Measurements from ENCODE around the gene COL19A1.

Gene COL19A1

GRCh38 chr6:70073637-70074036, 207.3 kb downstream of the COL19A1 start:
- DNase-seq: no peak

GRCh38 chr6:70079241-70079640, 212.9 kb downstream of the COL19A1 start:
- DNase-seq: no peak

GRCh38 chr6:70080443-70081070, 214.2 kb downstream of the COL19A1 start:
- no peak for DNase-seq

GRCh38 chr6:70082830-70083229, 216.5 kb downstream of the COL19A1 start:
- no peak for DNase-seq

GRCh38 chr6:70086806-70087205, 220.4 kb downstream of the COL19A1 start:
- no peak for DNase-seq

GRCh38 chr6:70094156-70094555, 227.8 kb downstream of the COL19A1 start:
- DNase-seq: no peak

GRCh38 chr6:70099732-70100131, 233.4 kb downstream of the COL19A1 start:
- DNase-seq: no peak

GRCh38 chr6:70103798-70104197, 237.4 kb downstream of the COL19A1 start:
- peak; percentile 15 for DNase-seq

- DNase-seq: no peak
Observed at GRCh38 chr6:70107852-70108629, 241.7 kb downstream of the COL19A1 start.

- no peak for DNase-seq
Observed at GRCh38 chr6:70110126-70111022, 244.0 kb downstream of the COL19A1 start.

GRCh38 chr6:70111737-70112136, 245.4 kb downstream of the COL19A1 start:
- DNase-seq: no peak

- DNase-seq: no peak
Observed at GRCh38 chr6:70112716-70113115, 246.4 kb downstream of the COL19A1 start.

- DNase-seq: no peak
Observed at GRCh38 chr6:70113171-70113570, 246.8 kb downstream of the COL19A1 start.

- no peak for DNase-seq
Observed at GRCh38 chr6:70118670-70119069, 252.3 kb downstream of the COL19A1 start.

GRCh38 chr6:70119218-70119835, 253.0 kb downstream of the COL19A1 start:
- DNase-seq: no peak

GRCh38 chr6:70124443-70124842, 258.1 kb downstream of the COL19A1 start:
- no peak for DNase-seq

GRCh38 chr6:70124882-70125545, 258.7 kb downstream of the COL19A1 start:
- no peak for DNase-seq

- no peak for DNase-seq
Observed at GRCh38 chr6:70125602-70126001, 259.2 kb downstream of the COL19A1 start.

- DNase-seq: no peak
Observed at GRCh38 chr6:70129341-70129740, 263.0 kb downstream of the COL19A1 start.

- no peak for DNase-seq
Observed at GRCh38 chr6:70130865-70131264, 264.5 kb downstream of the COL19A1 start.

- no peak for DNase-seq
Observed at GRCh38 chr6:70131528-70131927, 265.2 kb downstream of the COL19A1 start.

GRCh38 chr6:70133246-70133645, 266.9 kb downstream of the COL19A1 start:
- no peak for DNase-seq

- no peak for DNase-seq
Observed at GRCh38 chr6:70134542-70134941, 268.2 kb downstream of the COL19A1 start.
